Measurements from ENCODE around the gene HOXA4.

Gene HOXA4

GRCh38 chr7:27146491-27147198 lies 16.1 kb upstream of the HOXA4 start:
- no peak for DNase-seq

GRCh38 chr7:27145914-27146412 lies 15.4 kb upstream of the HOXA4 start:
- no peak for DNase-seq

- DNase-seq, result no peak
These were observed 14.8 kb upstream of the HOXA4 start for GRCh38 chr7:27145165-27145913.

GRCh38 chr7:27144781-27145164 lies 14.2 kb upstream of the HOXA4 start:
- DNase-seq, result no peak

GRCh38 chr7:27143950-27144780 lies 13.6 kb upstream of the HOXA4 start:
- DNase-seq, result no peak

GRCh38 chr7:27143023-27143949 lies 12.7 kb upstream of the HOXA4 start, which contains the start of gene HOXA5:
HOXA5 (minus strand) TSS chr7:27143681; CDS start chr7:27143607, 74 bp downstream.
- no peak for DNase-seq

- DNase-seq, result no peak
These were observed 12.0 kb upstream of the HOXA4 start for GRCh38 chr7:27142580-27143022.

GRCh38 chr7:27141923-27142579 lies 11.5 kb upstream of the HOXA4 start:
- DNase-seq, result no peak

- DNase-seq, result no peak
These were observed 10.8 kb upstream of the HOXA4 start for GRCh38 chr7:27141137-27141922.

- no peak for DNase-seq
These were observed 9.7 kb upstream of the HOXA4 start for GRCh38 chr7:27140126-27140857.

GRCh38 chr7:27139334-27140125 lies 9.0 kb upstream of the HOXA4 start:
- DNase-seq, result no peak

- no peak for DNase-seq
These were observed 8.4 kb upstream of the HOXA4 start for GRCh38 chr7:27138985-27139333.

GRCh38 chr7:27138472-27138871 lies 7.9 kb upstream of the HOXA4 start:
- DNase-seq, result no peak

- no peak for DNase-seq
These were observed 7.2 kb upstream of the HOXA4 start for GRCh38 chr7:27137640-27138315.

GRCh38 chr7:27134392-27134791 lies 3.8 kb upstream of the HOXA4 start:
- no peak for DNase-seq

- no peak for DNase-seq
These were observed 3.1 kb upstream of the HOXA4 start for GRCh38 chr7:27133409-27134231.

GRCh38 chr7:27132978-27133377 lies 2.4 kb upstream of the HOXA4 start:
- no peak for DNase-seq

GRCh38 chr7:27132214-27132613 lies 1.7 kb upstream of the HOXA4 start:
- no peak for DNase-seq
